Measurements from ENCODE around the gene TMEM245.
"Not testable (repeated sequence)": the region's sequence is repeated elsewhere in the genome, so short reads cannot be mapped to it uniquely, and the experiment has no call there.

TMEM245 gene

DNA sequence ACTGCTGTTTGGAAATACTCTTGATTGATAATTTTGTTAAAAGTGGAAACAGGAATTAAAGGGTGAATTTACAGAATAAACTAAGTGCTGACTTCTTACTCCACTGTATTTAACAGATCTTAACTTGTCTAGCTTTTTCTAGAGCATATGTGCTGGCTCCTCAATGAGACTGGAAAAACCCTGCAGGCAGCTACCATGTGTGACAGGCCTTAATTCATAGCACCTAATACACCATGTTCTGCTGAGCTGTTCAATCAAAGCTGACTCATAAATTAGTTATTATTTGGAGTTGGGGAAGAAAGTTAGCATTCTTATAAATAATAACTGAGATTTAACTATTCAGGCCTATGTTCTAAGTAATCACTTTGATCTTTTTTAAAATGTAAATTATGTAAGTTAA, 135.9 kb downstream of the TMEM245 start:
- no peak for DNase-seq (ENCODE audit: low read depth)

DNA sequence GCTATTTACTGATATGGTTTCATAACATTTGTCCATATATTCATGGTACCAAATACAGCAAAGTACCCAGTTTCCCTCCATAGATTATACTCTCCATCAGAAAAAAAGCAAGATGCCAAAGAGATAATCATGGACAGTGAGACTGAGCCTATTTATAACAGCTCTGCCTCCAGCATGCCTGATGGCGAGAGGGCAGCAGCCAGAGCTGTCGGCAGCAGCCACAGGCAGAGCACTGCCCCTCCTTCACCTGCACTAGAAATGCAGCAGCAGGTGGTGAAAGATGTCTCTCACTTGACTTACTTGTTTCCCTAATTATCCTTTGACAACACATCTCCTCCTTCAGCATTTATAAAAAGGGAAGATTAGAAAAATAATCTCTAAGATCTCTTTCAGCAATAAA, 138.9 kb downstream of the TMEM245 start:
- no peak for DNase-seq (ENCODE audit: low read depth)

DNA sequence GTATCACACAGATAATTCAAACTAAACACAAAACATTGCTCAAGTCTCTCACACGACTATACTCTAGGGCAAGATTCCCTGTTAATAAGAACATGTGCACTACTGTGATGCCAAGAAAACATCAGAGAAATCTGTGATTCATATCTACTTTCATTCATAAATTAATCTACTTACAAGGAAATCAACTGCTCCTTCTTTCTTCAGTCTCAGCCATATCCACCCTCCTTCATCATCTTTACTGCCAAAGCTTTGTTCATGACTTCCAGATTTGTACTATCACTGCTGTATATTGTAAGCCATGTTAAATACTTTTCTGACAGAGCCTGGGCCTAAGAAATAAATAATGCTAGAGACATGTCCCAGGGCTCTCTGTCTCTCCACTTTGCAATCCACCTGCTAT, 141.5 kb downstream of the TMEM245 start:
- DNase-seq (ENCODE audit: low read depth): no peak

DNA sequence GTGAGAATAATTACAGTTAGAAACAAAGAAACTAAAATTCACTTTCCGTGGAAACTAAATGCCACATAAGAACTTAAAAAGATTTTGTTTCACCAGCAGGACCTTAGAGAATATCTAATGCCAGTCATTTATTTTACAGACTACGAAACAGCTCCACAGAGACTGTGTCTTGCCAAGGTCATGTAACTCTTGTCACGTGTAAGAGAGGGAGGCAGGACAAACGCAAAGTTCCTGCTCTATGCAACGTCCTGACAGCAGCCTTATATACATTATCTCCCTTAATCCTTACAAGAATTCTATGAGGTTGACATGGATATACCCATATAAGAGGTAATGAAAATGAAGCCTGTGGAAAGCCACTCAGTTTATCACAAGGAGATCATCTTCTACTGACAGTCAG, 145.9 kb downstream of the TMEM245 start:
- DNase-seq (ENCODE audit: low read depth): no peak

DNA sequence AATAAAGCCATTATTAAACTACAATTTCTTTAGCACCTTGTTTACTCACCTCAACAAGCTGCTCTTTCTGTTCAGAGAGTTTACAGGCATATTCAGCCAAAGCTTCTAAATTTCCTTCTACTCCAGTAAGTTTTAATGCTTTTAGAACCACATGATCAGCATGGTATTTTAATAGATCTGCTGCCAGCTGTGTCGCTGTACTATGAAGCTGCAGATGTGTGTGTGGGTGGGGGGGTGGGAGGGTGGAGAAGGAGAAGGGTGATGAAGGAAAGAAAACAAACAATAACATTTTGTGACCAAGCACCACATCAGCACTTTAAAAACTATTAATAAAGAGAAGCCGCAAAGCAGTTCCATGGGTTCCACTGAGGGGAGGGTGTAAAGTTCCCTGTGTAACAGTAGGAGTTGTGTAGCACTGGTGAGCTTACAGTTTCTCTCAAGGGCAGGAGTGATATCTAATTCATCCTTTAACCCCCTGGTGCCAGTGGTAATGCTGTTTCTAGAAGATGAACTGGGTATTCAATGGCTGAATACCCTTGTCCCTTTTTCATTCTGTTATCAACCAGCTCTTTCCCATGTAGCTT, 147.0 kb downstream of the TMEM245 start:
- no peak for DNase-seq (ENCODE audit: low read depth)

DNA sequence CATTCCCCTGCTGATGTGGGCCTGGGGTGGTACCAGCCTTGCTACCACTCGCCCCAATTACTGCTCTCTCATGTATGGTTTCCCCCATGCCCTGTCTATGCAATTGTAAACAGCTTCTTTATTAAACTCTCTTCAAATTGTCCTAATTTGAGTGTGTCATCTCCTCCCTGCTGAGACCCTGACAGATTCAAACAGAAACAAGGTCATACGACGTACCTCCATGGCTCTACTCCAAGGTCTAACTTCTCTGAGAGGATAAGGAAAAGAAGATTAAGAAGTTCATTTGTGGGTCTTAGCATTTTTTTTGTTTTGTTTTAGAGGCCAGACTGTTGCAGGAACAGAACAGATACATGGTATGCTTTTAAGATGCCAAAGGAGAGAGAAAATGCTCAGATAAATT, 147.6 kb downstream of the TMEM245 start:
- DNase-seq (ENCODE audit: low read depth): no peak

DNA sequence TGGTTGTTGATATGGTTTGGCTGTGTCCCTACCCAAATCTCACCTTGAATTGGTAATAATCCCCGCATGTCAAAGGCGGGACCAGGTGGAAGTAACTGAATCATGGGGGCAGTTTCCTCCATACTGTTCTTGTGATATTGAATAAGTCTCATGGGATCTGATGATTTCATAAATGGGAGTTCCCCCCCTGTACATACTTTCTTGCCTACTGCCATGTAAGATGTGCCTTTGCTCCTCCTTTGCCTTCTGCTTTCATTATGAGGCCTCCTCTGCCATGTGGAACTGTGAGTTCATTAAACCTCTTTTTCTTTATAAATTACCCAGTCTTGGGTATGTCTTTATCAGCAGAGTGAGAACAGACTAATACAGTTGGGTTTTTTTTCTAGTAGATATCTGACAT, 148.4 kb downstream of the TMEM245 start:
- not testable (repeated sequence) for DNase-seq (ENCODE audit: low read depth)

DNA sequence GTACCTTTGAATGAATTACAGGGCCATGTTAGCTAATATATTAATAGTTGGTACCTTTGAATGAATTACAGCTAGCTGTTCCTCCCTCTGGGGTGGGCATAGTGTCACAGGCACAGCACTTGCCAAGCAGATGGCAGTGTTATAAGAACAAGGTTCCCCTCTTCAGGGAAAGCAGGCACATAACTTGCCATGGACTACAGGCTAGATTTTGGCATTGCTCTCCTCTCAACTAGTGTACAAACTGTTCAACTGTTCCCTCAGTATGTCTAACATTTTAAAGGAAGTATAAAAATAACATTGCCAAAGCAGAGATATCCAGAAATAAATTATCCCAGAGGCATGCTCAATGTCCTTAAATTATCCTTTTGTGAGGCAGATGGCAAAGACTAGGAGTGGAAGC, 151.8 kb downstream of the TMEM245 start:
- DNase-seq (ENCODE audit: low read depth): no peak

All from activated T-helper 1 cell treated with Interleukin-2 at 50 U/mL for 16 hours (primary cell).